Coronary artery (tissue), 2 donors: ENCODE measurements around the gene ARTN.

Experiments
- DNase-seq: peaks from one replicate; pipeline ENCODE4 v3.0.0-alpha.2; 2017; ENCODE audit warnings: low spot score
- H3K27ac ChIP-seq, 2 donors: fragments of 200-600 bp; sonication (generic); one replicate each; pipeline ENCODE4 v1.5.1; 2016 to 2019
- H3K4me3 ChIP-seq: fragments of 200-600 bp; sonication (generic); 2 replicates; pipeline ENCODE4 v1.5.1; 2016; ENCODE audit warnings: mild to moderate bottlenecking, moderate library complexity
- TF ChIP-seq, protein P1 (sequence below): fragments of 200-600 bp; sonication (generic); IDR thresholded peaks from one replicate; pipeline ENCODE4 v1.5.1; 2019; ENCODE audit warnings: antibody characterized with exemption

ARTN gene

DNA sequence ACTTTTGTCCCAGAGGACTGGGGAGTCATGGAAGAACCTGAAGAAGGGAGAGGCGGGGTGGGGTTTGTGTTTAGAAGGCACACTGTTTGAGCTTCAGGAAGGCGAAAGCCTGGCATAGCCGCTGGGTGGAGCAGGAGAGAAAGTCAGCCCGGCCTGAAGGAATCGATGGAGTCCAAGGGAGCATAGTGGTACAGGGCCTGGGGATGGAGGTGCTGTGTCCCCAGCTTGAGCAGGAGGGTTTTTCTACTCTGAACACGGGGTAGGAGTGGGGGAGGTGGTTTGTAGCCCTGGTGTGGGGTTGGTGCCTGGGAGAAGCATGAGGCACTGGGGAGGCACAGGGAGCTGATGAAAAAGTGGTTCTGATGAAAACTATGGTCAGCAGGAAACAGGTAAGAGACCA is 53.1 kb downstream of the ARTN start:
- no peak overlapping the region for H3K27ac ChIP-seq
- no peak for DNase-seq
- H3K4me3 ChIP-seq, result no peak overlapping the region
- TF ChIP-seq, protein P1, sequence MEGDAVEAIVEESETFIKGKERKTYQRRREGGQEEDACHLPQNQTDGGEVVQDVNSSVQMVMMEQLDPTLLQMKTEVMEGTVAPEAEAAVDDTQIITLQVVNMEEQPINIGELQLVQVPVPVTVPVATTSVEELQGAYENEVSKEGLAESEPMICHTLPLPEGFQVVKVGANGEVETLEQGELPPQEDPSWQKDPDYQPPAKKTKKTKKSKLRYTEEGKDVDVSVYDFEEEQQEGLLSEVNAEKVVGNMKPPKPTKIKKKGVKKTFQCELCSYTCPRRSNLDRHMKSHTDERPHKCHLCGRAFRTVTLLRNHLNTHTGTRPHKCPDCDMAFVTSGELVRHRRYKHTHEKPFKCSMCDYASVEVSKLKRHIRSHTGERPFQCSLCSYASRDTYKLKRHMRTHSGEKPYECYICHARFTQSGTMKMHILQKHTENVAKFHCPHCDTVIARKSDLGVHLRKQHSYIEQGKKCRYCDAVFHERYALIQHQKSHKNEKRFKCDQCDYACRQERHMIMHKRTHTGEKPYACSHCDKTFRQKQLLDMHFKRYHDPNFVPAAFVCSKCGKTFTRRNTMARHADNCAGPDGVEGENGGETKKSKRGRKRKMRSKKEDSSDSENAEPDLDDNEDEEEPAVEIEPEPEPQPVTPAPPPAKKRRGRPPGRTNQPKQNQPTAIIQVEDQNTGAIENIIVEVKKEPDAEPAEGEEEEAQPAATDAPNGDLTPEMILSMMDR, result no peak
